ENCODE data around the gene ELOB.

GRCh38 chr16:2751577-2752034 is 25.5 kb downstream of the ELOB start:
- TF ChIP-seq CTCF (IDR thresholded peaks at IDR 0.05): no peak
- TF ChIP-seq POLR2A (IDR thresholded peaks at IDR 0.05): no peak
- no peak for TF ChIP-seq POLR2AphosphoS5 (IDR thresholded peaks at IDR 0.05)
